HG02943 (cell line): ENCODE results near the gene NEDD4L.

ENCODE experiments used
- ATAC-seq: cut with Tn5 transposase; IDR thresholded peaks from one replicate; pipeline ENCODE4 v1.9.1; 2021; ENCODE audit warnings: mild to moderate bottlenecking, low read depth, moderate library complexity; ENCODE audit not compliant: unreplicated experiment

NEDD4L gene

DNA sequence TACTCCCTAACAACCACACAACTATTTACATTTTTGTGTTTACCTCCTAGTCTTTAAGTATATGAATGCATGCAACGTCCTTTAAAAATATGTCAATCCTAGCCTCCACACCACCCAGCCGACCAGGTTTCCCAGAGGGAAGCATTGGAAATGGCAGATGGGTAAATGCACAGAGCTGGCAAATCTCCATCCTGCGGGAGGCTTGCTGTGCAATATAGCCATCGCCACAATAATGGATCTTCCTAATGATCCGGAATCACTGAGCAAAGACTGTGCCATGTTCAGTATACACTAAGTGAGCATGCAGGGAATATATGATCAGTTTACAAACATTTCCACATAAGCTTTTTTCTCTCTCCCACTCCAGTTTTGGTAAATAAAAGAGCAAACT, 131.8 kb downstream of the NEDD4L start:
- ATAC-seq, result no peak

DNA sequence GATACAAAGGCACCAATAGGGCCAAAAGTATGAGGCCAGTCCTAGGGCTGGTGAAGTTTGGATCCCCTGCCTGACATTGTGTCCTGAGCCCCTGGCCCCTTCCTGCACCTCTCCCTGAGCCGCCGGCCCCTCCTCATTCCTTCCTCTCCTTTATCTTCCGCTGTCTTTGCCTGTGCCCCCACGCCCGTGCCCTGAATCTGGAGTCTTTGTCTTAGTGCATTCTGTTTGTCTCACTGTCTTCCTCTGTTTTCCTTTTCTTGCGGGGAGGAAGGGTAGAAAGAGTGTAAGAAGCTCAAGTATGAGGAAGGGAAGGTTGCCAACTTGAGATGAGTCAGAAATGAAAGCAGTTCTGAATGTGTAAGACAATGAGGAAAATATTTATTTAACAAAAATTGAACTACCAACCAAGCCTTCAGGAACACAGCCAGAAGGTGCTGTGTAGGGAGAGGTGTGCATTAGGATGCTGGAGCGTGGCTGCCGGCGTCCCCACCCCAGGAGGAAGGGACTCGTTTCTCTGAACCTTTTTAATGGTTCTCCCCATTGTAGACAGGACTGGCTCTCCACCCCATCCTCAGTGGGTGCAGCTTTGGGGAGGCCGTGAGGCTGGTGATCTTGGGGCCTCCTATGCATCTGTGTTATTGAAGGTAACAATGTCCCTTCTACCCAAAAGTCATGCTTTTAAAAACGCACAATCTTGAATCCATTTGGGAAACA, 133.1 kb downstream of the NEDD4L start:
- no peak for ATAC-seq

GRCh38 chr18:58177896-58178470, 134.0 kb downstream of the NEDD4L start:
- no peak for ATAC-seq

GRCh38 chr18:58178511-58178910, 134.5 kb downstream of the NEDD4L start:
- no peak for ATAC-seq

- no peak for ATAC-seq
Measured at GRCh38 chr18:58180172-58180571, 136.1 kb downstream of the NEDD4L start.

DNA sequence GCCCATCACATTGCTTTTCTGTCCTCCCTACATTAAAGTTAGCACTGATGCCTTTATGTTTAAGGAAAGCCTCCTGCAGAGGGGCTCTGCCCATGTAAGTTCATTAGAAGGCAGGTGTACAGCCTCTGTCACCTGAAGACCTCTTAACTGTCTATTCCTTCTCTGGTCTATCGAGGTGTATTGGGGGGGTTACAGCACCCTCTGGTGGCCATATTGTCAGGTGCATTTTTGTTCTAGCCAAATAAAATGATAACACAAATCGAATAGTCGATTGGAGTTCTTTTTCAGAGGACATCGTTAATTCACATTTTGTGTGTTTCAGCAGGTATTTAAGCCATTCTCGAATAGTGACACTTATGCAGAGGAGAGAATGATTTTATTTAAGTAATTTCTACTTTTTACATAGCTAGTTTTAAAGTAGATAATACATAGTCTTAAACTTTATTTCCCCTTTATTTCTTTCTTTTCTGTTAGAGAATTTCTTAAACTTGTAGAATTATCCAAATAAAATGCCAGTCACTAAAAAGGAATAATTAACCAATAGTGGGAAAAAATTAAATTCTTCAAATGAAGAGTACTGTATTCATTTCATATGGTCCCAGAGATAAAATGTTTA, 136.8 kb downstream of the NEDD4L start:
- ATAC-seq, result no peak

DNA sequence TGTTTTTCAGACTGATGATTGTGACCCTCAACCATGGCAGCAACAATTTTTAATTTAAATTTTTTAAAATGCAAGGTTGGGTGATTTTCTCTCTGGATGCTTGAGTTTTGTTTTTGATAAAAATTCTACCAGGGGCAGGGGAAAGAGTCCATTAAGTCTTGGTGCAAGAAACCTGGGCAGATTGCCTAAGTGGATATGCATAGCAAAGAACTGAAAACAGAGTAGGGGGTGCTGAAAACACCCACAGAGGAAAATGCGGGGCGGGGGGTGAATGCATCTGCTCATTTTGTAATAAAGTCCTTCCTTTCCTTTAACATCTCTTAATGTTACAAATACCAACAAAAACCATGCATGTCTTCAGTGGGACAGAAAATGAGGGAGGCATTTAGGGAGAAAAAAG, 138.0 kb downstream of the NEDD4L start:
- no peak for ATAC-seq

- ATAC-seq, result no peak
Measured at GRCh38 chr18:58183226-58183625, 139.2 kb downstream of the NEDD4L start.

- no peak for ATAC-seq
Measured at GRCh38 chr18:58186258-58186948, 142.4 kb downstream of the NEDD4L start.

GRCh38 chr18:58187674-58188073, 143.6 kb downstream of the NEDD4L start:
- ATAC-seq, result no peak

GRCh38 chr18:58188996-58189395, 145.0 kb downstream of the NEDD4L start:
- ATAC-seq, result no peak

- no peak for ATAC-seq
Measured at GRCh38 chr18:58190842-58191530, 147.0 kb downstream of the NEDD4L start.

DNA sequence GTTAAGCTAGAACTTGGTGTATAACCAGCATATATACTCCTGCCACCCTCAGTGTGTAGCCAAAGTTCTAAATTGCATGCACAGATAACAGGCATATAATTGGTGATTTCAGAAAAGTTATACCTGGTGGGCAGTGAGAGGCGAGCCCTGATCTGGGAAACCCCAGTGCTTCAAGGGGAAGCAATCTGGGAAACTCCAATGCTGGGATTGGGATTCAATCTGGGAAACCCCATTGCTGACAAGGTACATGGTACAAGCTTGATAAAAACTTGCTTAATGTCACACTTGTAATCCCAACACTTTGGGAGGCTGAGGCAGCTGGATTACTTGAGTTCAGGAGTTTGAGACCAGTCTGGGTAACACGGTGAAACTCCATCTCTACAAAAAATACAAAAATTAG, 147.6 kb downstream of the NEDD4L start:
- no peak for ATAC-seq

GRCh38 chr18:58192519-58192918, 148.5 kb downstream of the NEDD4L start:
- ATAC-seq, result no peak

DNA sequence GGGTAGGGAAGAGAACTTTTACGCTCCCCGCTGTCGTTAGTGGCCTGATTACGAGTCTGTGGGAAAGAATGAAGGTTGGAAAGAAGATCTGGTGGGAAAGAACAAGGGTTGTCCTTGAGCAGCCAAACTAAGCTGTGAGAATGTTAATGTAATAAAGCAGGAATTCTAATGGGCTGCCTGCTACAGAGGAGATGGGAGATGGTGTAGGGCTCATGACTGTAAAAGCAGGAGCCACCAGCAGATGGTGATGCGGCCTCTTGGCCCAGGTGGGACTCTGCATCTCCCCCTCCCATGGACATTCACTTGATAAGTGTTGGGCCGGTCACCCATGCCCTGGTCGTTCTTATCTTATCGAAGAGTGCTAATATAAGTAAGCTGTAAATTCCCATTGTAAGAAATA, 150.0 kb downstream of the NEDD4L start:
- no peak for ATAC-seq

GRCh38 chr18:58195278-58195765, 151.3 kb downstream of the NEDD4L start:
- ATAC-seq, result no peak

DNA sequence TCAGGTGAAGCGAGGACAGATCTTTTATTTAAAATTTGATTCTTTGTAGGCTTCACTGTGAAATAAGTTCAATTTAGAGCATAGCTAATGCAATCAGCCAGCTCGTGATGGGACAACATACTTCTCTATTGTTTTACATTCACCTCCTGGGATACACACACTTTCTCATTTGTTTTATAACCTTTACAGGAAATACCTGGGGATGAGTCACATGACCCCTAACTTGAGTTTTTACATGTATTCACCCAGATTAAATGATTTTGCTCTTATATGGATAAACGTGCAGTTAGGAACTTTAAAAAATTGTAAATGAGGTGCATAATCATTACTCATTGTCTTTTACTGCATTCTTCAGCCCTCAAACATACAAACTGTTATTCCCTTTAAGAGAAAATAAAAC, 152.1 kb downstream of the NEDD4L start:
- no peak for ATAC-seq

DNA sequence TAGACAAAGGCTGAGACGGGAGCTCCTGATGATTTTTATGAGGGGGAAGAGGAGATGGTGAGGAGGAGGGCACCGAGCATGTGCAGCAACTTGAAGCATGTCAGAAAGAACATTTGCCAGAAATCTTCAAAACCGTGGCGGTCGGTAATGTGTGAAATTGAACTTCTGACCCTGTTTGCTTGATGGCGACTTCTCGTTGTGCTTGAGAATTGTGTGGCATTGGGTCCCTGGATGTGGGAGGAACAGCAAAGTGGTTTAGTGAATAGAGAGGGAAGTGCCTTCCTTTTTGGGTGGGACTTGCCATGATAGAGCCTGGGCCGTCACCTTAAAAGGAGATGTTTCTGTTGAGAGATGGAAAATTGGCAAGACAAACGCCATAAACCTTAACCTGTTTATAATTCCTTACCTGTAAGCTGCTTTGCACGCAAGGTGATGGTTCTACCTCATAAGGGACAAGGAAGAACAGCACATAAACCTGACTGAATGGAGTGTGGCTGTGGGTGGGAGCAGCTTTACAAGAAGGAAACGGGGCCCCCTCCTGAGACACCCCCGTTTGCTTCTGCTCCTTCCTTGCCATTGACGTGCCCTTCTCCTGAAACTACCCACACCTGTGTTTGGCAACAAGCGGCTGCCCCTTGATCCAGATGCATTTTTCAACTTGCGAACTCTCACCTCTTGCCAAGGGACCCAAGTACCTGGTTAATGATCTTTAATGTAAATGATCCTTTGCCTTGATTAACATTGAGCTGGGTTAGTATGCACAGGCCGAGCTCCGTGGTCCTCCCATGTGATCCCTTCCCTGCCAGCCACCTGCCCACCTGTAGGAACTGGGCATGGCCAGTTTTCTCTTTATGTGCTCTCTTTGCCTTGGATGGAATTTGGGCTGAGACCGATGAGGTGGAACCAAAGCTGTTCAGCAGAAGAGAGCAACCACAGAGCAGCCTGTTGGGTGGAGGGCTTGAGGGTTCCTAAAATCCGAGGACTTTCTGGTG, 153.2 kb downstream of the NEDD4L start:
- no peak for ATAC-seq

GRCh38 chr18:58201268-58201667, 157.2 kb downstream of the NEDD4L start:
- no peak for ATAC-seq
